Central memory CD8-positive, alpha-beta T cell (primary cell): Measurements from ENCODE around the gene HMG20B.

Experiments used
- ATAC-seq: fragments of 150-1000 bp; cut with Tn5 transposase; replicated peaks from 2 replicates; pipeline ENCODE4 v1.10.0; 2022; ENCODE audit warnings: mild to moderate bottlenecking, moderate FRiP score, moderate number of reproducible peaks; ENCODE audit not compliant: poor library complexity, severe bottlenecking; ENCODE audit errors: extremely low read depth
- DNase-seq, 2 donors: peaks; one replicate each; pipeline ENCODE4 v3.0.0; 2021; ENCODE audit warnings: low spot score in 2 of 2
- H3K27ac Mint-ChIP-seq: one replicate; pipeline ENCODE4 v1.8.0; 2022; ENCODE audit warnings: low read depth, mild to moderate bottlenecking, moderate library complexity, mixed read lengths
- H3K27me3 Mint-ChIP-seq: one replicate; pipeline ENCODE4 v1.8.0; 2022; ENCODE audit warnings: mixed read lengths
- H3K36me3 Mint-ChIP-seq: one replicate; pipeline ENCODE4 v1.8.0; 2022; ENCODE audit warnings: mild to moderate bottlenecking, moderate library complexity, mixed read lengths; ENCODE audit not compliant: insufficient read depth
- H3K4me1 Mint-ChIP-seq: one replicate; pipeline ENCODE4 v1.8.0; 2022; ENCODE audit warnings: mixed read lengths
- H3K4me3 Mint-ChIP-seq: one replicate; pipeline ENCODE4 v1.8.0; 2022; ENCODE audit warnings: mild to moderate bottlenecking, moderate library complexity, mixed read lengths
- H3K9me3 Mint-ChIP-seq: one replicate; pipeline ENCODE4 v1.8.0; 2022; ENCODE audit warnings: mixed read lengths

Gene HMG20B

DNA sequence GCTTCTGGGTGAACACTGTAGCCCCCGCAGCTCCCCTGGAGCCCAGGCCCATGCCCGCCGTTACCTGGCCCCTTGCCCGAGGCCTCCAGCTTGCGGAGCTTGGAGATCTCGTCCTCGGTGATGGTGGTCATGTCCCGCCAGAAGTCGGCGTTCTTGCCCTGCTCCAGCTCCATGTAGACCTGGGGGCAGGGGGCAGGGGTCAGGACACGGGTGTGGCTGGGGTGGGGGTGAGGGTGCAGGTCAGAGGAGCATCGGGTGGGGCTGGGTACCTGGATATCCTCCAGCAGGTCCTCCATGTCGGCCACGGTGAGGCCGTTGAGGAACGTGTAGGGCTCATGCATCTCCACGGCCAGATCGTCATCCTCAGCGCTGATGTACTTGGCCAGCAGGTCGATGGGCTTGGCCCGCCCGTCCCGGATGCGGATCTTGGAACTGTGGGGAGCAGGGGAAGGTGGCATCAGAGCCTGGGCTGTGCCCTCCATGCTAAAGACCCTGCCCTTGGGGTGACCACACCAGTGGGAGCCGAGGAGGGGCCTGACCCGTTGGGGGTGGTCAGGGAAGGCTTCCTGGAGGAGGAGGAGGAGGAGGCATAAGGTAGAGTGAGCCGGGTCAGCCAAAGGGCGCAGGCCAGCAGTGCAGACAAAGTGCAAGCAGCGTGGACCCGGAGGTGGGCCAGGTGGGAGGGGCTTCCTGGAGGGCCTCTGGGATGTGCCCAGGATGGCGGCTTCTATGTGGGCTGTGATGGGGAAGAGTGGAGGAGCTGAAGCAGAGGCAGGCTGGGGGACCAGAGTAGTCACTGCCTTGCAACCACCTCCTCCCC lies 46.3 kb downstream of the HMG20B start:
- Mint-ChIP-seq H3K4me3 (no peak overlapping the region), H3K27me3 (no peaks in the 10 kb centered on the region), H3K36me3 (peaks cover 14% of the 10 kb centered on the region), H3K27ac (no peak overlapping the region), H3K9me3 (no peaks in the 10 kb centered on the region), H3K4me1 (peaks cover 7% of the 10 kb centered on the region)
- ATAC-seq (no peak), DNase-seq (no peak)

DNA sequence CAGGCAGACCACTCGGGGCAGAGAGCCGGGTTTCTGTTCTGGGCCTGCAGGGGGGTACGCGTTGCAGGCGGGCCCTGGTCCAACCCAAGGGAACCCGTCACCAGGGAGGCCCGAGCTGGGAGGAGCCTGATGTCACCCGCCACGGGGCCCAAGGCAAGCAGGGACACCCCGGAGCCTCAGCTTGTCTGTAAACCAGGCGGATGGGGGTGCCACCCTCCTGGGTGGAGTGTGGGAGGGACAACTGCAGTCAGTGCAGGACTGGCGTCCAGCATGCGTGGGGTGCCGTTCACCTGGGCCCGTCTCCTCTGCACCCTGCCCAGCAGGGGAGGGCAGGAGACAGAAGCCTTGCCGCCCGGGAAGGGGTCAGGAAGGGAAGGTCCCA lies 46.9 kb downstream of the HMG20B start:
- DNase-seq (no peak), ATAC-seq (no peak)
- Mint-ChIP-seq H3K36me3 (peaks cover 14% of the 10 kb centered on the region), H3K9me3 (no peaks in the 10 kb centered on the region), H3K4me3 (no peak overlapping the region), H3K4me1 (peaks cover 13% of the 10 kb centered on the region), H3K27ac (no peak overlapping the region), H3K27me3 (no peaks in the 10 kb centered on the region)

DNA sequence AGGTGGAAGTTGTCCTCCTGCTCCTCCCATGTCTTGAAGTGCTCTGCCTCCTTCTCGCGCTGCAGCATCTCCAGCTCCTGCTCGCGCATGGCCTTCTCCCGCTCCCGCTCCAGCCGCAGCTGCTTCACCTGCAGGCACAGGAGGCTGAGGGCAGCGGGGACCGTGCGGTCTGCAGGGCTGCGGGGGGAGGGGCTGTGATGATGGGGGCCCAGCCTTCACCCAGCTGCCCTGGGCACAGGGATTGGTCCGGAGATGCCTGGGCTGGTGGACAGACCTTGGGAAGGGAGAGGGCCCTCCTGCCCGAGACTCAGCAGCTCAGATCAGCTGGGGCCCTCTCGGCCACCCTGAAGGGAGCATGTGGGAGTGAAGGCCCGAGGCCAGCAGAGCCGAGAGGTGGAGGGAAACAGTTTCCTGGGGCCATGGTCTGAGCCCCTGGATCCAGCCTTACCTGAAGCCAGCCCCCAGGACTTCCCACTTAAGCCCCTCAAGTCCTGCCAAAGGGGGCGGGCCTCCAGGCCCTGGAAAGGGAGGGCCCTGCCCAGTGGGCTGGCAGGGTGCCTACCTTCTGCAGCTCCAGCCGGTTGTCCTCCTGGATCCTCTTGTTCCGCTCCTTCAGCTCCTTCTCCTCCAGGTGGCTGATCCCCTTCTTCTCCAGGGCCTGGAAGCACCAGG lies 47.5 kb downstream of the HMG20B start:
- Mint-ChIP-seq H3K4me1 (peaks cover 13% of the 10 kb centered on the region), H3K4me3 (no peak overlapping the region), H3K36me3 (peaks cover 15% of the 10 kb centered on the region), H3K27ac (no peak overlapping the region), H3K9me3 (no peaks in the 10 kb centered on the region), H3K27me3 (no peaks in the 10 kb centered on the region)
- DNase-seq (no peak), ATAC-seq (no peak)

DNA sequence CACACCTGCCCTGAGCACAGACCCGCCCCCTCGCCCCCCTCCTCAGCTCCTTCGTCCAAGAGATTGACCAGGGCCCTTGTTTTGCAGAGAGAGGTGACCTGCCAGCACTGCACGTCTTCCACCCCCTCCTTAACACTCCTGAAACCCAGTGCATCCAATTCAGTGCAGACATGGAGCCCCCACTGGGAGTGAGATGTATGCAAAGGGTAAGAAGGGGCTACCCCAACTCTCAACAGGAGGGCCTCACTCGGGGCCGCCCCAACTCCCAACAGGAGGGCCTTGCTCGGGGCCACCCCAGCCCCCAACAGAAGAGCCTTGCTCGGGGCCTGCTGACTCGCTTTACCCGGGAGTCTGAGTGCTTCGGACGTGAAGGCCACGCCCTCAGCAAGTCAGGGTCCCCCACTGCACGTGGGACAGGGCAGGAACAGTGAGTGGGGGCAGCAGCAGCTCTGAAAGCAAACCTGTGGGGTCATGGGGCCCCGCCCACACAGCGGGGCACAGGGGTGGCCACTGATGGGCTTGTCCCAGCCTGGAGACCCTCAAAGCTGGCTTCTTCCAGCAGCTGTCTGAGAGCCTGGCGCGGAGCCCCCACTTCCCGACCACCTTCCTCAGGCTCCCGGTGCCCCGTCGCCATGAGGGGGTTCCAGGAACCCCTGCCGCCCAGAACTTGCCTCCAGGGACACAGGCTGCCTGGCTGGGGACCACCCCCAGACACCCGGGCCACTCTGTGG lies 48.2 kb downstream of the HMG20B start:
- H3K27ac Mint-ChIP-seq: no peak overlapping the region
- H3K27me3 Mint-ChIP-seq: no peaks in the 10 kb centered on the region
- peaks cover 16% of the 10 kb centered on the region for H3K4me1 Mint-ChIP-seq
- no peak for DNase-seq
- H3K9me3 Mint-ChIP-seq: no peaks in the 10 kb centered on the region
- H3K36me3 Mint-ChIP-seq: peaks cover 18% of the 10 kb centered on the region
- ATAC-seq: no peak
- H3K4me3 Mint-ChIP-seq: no peak overlapping the region

DNA sequence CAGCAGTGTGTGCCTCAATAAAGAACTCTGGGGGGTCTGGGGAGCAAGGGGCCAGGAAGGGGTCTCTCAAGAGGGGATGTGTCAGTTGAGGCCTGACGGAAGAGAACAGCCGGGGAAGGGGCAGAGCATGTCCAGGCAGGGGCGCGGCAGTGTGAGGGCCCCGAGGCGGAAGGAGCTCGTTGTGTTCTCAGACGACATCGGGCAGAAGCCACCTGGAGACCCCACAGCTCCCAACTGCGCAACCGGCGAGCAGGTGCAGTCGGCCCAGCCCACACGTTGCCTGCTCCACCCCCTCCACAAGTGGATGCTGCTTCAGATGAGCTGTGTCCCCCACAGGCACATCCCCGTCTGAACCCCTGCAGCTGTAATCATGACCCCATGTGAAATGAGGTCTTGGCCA lies 48.9 kb downstream of the HMG20B start:
- H3K27ac Mint-ChIP-seq: no peak overlapping the region
- H3K9me3 Mint-ChIP-seq: no peaks in the 10 kb centered on the region
- no peak overlapping the region for H3K4me3 Mint-ChIP-seq
- ATAC-seq: no peak
- H3K4me1 Mint-ChIP-seq: peaks cover 23% of the 10 kb centered on the region
- peaks cover 22% of the 10 kb centered on the region for H3K36me3 Mint-ChIP-seq
- H3K27me3 Mint-ChIP-seq: no peaks in the 10 kb centered on the region
- DNase-seq: no peak

DNA sequence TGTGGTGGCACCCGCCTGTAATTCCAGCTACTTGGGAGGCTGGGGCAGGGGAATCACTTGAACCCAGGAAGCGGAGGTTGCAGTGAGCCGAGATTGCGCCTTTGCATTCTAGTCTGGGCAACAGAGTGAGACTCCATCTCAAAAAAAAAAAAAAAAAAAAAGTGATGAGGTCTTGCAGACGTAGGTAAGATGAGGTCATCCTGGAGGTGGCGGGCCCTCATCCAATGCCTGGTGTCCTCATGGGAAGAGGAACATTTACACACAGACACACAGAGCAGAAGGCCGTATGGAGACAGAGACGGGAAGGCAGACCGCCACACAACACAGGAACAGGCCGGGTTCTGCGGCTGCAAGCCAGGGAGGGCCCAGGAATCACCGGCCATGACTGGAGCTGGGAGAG lies 49.5 kb downstream of the HMG20B start:
- H3K27me3 Mint-ChIP-seq: no peaks in the 10 kb centered on the region
- no peak overlapping the region for H3K27ac Mint-ChIP-seq
- H3K4me1 Mint-ChIP-seq: peaks cover 28% of the 10 kb centered on the region
- DNase-seq: no peak
- ATAC-seq: no peak
- no peaks in the 10 kb centered on the region for H3K9me3 Mint-ChIP-seq
- peaks cover 22% of the 10 kb centered on the region for H3K36me3 Mint-ChIP-seq
- no peak overlapping the region for H3K4me3 Mint-ChIP-seq

DNA sequence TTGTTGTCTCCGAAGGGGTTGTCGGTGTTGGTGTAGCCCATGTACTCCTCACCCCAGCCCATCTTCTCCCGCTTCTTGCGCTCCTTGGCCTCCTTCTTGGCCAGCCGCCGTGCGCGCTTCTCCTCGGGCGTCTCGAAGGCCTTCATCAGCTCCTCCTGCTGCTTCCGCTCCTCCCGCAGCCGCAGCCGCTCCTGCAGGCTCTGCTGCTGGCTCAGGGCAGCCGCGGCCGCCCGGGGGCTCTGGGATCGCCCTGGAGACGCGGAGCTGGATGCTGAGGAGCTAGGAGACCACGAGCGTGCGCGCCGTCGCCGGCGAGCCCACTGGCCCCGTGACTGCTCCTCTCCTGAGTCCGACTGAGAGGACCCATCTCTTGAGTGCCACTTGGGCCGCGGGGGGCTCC lies 51.0 kb downstream of the HMG20B start:
- Mint-ChIP-seq H3K9me3 (no peaks in the 10 kb centered on the region), H3K4me1 (peaks cover 29% of the 10 kb centered on the region), H3K27me3 (no peaks in the 10 kb centered on the region), H3K36me3 (peaks cover 20% of the 10 kb centered on the region), H3K27ac (no peak overlapping the region), H3K4me3 (no peak overlapping the region)
- DNase-seq: no peak
- ATAC-seq: no peak

DNA sequence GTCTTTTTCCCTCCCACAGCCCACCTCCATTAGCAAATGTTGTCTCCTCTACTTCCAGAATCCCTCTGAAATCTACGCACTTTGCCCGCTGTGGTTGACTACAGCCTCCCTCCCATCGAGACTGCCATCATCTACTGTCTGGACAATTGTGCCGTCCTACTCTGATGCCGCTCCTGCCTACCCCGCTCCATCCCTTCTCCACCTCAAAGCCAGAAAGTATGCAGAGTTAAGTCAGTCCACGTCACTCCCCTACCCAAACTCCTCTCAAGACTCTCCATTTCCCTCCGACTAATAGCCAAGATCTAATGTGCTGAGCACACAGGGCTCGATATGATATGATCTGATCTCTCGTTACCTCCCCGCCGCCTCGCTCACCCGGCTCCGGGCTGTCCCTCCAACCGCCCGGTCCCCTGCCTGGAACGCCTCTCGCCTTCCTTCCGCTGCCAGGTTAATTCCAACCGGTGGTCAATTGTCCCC lies 53.3 kb downstream of the HMG20B start:
- Mint-ChIP-seq H3K9me3 (no peaks in the 10 kb centered on the region), H3K4me1 (peaks cover 29% of the 10 kb centered on the region), H3K27ac (peak overlapping the region; percentile 92), H3K27me3 (no peaks in the 10 kb centered on the region), H3K4me3 (peak overlapping the region; percentile 98), H3K36me3 (peaks cover 20% of the 10 kb centered on the region)
- ATAC-seq: no peak
- DNase-seq: no peak

DNA sequence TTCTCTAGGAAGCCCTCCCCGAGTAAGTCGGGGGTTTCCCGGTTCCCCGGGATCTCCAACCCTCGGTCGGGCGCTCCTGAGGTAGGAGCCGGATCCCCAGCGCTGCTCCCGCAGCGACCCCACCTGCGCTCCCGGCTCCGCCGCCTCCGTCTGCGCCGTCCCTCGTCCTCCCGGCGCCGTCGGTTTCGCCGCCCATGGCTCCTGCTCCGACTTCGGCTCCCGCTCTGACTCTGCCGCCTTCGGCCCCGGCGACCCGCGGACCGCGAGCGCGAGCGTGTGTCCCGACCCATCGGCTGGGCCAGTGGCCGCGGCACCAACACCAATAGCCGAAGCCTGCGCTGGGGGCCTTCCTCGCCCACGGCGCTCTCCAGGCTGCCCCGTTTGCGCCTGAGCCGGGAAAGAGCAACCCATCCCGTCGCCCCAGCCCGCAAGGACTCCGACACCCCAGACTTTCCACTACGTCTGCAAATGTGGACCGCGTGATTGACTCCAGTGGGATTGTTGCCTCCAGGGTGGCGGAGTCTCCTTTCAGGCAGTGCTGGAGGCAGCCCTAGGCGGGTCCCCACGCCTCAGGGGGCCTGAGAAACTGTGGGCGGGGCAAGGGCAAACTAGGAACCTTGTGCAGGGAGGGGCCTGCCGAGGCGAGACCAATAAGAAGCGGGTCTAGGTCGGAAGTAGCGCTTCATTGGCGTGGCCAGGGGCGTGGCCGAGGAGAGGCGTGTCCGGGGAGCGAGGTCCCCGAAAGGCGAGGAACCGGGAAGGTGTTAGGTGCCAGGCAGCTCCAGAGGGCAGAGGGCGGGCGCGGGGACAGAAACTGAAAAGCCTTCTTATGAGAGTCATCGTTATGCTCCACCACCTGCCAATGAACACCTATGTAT lies 54.0 kb downstream of the HMG20B start, which contains the start of gene CACTIN:
Gene CACTIN (minus strand): TSS at position 318 of the 878 bp plus-strand sequence. CDS start 28 bp downstream, at position 290.
- DNase-seq (peak; percentile 97 to 98), ATAC-seq (peak; percentile 98)
- Mint-ChIP-seq H3K27me3 (no peaks in the 10 kb centered on the region), H3K4me1 (peaks cover 29% of the 10 kb centered on the region), H3K9me3 (no peaks in the 10 kb centered on the region), H3K36me3 (peaks cover 21% of the 10 kb centered on the region), H3K4me3 (peak within 1 kb of the TSS; percentile 98), H3K27ac (peak within 1 kb of the TSS; percentile 92)

DNA sequence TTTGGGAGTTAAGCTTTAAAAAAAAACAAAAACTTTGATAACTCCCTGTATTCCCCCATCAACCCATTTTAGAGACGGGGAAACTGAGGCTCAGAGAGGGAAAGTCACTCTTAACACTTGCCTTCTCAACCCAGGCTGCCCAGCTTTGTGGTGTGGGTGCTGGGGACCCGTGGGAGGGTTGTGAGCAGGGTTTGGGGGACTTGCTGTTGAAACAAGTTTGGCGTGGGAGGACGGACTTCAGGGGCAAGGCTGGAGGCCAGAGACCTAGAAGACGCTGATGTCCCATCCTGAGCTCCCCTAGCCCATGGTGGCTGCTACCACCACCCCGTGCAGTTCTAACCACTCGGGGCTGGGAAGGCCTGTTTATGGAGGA lies 54.6 kb downstream of the HMG20B start:
- Mint-ChIP-seq H3K27ac (peak overlapping the region; percentile 92), H3K27me3 (no peaks in the 10 kb centered on the region), H3K4me3 (peak overlapping the region; percentile 98), H3K4me1 (peaks cover 25% of the 10 kb centered on the region), H3K9me3 (no peaks in the 10 kb centered on the region), H3K36me3 (peaks cover 20% of the 10 kb centered on the region)
- no peak for ATAC-seq
- no peak for DNase-seq
